HG03520 (cell line): ENCODE results near the gene ZNF460.

Experiments
- ATAC-seq: cut with Tn5 transposase; IDR thresholded peaks from one replicate; pipeline ENCODE4 v1.9.1; 2021; ENCODE audit warnings: mild to moderate bottlenecking, moderate library complexity; ENCODE audit not compliant: unreplicated experiment

ZNF460 gene

DNA sequence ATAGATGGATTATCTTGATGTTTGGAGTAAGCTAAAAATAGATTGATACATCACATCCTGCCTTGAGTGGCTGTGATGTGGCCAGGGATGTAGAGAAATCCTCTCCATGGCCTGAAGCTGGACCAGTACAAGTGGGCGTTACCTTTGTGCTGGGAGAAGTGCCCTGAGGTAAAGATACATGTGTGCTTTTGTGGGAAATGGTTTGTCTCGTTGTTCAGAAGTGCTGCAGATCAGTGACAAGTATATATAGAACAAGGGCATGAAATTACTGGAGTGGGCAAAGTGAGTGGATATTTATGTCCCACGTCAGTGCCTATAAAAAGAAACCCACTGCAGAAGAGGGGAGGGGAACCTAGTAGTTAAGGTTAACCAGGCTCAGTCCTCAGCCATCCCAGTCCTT lies 58.6 kb downstream of the ZNF460 start:
- ATAC-seq, result no peak

DNA sequence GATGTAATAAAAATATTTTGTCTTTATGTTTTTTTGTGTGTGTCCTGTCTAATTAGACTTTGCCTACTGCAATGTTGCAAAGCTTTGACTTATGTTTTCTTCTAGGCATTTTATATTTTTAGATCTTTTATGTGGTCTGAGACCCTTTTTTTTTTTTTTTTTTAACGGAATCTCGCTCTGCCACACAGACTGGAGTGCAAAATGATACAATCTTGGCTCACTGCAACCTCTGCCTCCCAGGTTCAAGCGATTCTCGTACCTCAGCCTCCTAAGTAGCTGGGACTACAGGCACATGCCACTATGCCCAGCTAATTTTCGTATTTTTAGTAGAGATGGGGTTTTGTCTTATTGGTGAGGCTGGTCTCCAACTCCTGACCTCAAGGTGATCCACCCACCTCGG lies 62.3 kb downstream of the ZNF460 start:
- no peak for ATAC-seq
